Erythroblast (primary cell): ENCODE results near the gene TAS2R60.
"Not testable (repeated sequence)": the region's sequence is repeated elsewhere in the genome, so short reads cannot be mapped to it uniquely, and the experiment has no call there.

Source experiments
- DNase-seq, 2 experiments: peaks; one replicate each; lab custom pipeline; 2025; lab: John Stamatoyannopoulos, UW
- GATA1 ChIP-seq: IDR thresholded peaks from 2 replicates; pipeline ENCODE4 v1.6.1; 2011; ENCODE audit warnings: low read depth, mild to moderate bottlenecking, control low read depth, low read length, moderate library complexity
- POLR2A ChIP-seq: IDR thresholded peaks from 2 replicates; pipeline ENCODE4 v1.6.1; 2011; ENCODE audit warnings: mild to moderate bottlenecking, low read length

TAS2R60 gene

DNA sequence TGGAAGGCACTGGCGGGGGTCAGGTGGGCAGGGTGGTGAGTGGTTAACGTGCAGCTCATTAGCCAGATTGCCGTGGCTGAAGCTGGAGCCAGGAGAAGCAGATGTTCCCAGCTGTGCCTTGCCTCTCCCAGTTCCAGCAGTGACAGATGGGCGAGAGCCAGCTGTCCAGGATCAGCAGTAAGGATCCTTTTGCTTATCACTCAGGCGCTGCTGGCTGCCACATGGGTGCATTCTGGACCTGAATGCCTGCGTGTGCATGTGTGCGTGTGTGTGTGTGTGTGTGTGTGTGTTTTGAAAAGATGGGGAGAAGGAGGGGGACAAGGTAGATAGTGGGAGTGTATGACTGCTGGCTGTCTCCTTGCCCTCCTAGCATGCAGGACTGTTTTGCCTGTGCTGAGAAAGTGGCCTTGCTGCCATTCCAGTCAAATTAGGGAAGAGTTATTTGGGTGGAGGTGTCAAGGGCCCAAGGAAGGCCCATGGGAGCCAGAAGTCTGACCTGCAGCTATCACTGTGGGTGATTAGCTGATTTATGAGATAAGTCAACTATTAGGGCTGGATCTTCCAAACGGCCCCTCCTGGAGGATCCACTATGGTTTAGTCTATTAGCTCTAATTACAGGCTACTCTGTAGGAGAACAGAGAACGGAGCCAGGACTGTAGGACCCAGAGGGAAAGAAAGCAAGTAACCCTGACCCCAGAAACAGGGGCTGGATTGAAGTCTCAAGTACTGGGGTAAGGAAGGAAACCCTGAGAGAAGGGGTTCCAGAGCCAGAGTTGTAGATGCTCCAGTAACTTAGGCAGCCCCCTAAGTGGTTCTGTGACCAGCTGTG is 37.9 kb upstream of the TAS2R60 start:
- TF ChIP-seq POLR2A: no peak
- no peak for TF ChIP-seq GATA1

DNA sequence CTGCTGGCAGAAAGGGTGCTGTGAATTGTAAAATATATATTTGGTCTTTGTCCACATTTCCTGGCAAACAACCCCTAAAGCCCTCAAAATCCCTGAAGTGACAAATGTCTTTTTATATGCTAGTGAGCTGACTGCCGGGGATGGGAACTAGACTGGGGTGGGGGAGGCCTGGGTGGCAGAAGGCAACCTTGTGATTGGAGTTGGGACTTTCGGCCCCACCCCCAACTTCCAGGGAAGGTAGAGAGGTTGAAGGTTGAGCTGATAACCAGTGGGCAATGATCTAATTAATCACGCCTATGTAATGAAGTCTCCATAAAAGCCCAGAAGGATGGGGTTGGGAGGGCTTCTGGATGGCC is 37.3 kb upstream of the TAS2R60 start:
- DNase-seq: no peak

More for the DNA sequence above, 37.9 kb upstream of the TAS2R60 start:
- no peak for DNase-seq

DNA sequence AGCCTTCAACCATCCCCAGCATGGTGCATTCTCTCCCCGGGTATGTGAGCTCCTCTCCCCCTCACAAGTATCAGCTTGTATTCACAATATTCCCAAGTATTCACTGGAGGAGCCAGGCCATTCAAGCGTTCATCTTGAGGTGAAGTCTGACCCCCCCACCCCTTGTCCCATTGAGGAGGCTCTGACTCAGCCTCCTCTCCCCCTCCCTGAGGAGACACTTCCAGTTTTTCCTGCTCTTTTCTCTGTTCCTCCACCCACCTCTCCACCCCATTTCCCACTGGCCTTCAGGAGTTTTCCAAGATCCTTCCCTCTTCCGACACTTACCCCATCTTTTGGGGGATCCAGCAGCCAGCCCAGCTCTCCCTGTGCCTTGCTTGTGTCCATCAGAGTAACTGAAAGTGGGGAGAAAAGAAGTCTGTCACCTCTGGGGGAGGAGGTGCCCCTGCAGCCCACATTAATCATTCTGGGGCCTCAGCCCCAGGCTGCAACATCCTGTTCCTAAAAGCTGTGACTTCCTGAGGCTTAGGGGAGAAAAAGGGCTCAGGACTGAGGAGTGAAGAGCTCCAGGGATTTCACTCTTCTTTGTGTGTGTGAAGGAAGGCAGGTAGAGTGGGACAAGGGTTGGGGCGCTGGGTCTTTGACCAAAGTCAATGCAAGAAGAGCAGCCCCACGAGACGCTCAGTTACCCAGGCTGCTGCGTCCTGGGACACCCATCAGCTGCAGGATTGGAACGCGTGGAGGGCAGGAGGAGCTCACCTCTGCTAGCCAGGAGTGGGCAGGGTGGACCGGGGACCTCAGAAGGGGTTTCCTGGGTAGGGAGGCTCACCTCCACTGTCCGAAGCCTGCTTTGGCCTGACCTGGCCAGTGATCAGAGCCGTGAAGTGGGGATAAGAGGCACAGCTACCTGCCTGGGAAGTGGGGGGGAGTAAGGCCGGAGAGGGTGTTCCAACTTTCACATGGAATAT is 35.7 kb upstream of the TAS2R60 start:
- no peak for TF ChIP-seq POLR2A
- TF ChIP-seq GATA1: no peak
- no peak for DNase-seq

More for the DNA sequence above, 37.3 kb upstream of the TAS2R60 start:
- TF ChIP-seq POLR2A: no peak
- no peak for TF ChIP-seq GATA1

DNA sequence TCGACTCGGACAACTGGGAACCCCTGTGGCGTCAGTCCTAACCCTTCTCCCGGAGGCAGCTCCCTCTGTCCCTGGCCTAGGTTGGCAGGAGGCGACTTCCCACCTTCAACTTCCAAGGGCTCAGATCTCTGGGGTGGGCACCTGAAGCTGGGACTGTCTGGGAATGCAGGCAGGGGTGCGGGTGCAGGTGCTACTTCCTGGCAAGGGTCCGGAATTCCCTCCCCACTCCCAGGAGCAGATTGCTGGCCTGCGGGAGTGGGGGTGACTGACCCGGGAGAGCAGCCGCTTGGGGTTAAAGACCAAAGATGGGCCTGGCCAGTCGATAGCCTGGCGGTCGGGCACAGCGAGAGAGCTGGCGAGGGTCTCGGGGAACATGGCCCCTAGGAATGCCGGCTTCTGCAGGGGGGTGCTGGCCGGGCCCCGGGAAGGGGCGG is 35.0 kb upstream of the TAS2R60 start:
- DNase-seq: no peak
- TF ChIP-seq POLR2A (no peak), GATA1 (no peak)

DNA sequence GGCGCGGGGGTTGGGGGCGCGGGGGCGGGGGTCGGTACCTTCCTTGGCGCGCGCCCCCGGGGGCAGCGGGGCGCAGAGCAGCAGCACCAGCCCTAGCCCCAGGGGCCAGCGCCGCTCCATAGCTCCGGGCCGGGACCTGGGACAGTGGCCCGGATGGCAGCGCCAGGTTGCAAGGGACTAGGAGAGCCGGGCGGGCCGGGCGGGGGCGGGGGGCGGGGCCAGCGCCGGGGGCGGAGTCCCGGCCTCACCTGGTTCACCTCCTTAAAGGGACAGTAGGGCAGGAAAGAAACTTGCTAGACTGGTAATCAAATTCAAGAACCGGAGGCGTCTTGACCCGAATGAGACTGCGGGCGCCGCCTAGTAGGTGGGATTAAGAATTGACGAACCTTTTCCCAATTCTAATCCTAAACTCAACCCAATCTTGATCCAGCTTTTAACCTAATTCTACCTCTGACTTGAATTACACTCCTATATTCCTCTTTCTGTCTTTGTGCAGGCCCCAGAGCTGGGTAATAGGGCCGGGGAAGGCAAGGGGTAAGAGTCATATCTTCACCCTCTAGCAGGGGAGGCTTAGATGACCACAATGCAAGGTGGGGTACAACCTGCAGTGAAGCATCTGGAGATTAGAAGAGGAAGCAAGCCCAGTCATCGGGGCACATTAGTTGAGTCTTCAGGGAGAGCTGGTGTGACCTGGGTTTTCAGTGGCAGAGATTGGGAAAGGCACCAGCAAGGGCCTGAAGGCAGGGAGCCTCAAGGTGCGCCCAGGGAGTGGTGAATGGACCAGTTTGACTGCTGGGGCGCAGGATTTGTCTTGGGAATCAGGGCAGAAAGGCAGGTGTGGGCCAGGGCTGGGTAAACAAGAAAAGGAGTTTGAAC is 34.3 kb upstream of the TAS2R60 start, which contains the start of gene EPHA1:
Gene EPHA1 (minus strand): TSS at position 171 of the 876 bp plus-strand sequence. CDS start 51 bp downstream, at position 120.
- TF ChIP-seq POLR2A: no peak
- no peak for TF ChIP-seq GATA1
- peak in 1 of 2 experiments; percentile 10 for DNase-seq

DNA sequence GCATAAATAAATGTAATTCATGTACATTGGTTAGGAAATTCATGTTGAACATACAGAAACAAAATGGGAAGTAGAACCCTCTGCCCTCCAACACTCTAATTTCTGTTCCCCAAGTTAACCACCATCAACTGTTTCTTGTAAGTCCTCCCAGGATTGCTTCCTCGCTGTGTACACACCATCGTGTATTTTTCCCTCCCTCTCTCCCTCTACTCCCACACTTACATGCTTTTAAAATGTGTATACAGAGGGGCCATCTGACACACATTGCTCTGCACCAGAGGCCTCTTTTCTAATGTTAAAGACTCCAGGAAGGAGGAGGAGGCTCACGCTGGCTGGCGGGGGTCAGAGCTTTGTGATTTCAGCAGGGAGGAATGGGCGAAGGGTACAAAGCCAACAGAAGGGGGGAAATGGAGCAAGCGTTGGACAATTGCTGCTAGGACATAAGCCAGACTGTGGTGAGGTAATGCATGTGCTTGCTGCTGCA is 32.7 kb upstream of the TAS2R60 start:
- DNase-seq: no peak
- no peak for TF ChIP-seq GATA1
- TF ChIP-seq POLR2A: no peak

DNA sequence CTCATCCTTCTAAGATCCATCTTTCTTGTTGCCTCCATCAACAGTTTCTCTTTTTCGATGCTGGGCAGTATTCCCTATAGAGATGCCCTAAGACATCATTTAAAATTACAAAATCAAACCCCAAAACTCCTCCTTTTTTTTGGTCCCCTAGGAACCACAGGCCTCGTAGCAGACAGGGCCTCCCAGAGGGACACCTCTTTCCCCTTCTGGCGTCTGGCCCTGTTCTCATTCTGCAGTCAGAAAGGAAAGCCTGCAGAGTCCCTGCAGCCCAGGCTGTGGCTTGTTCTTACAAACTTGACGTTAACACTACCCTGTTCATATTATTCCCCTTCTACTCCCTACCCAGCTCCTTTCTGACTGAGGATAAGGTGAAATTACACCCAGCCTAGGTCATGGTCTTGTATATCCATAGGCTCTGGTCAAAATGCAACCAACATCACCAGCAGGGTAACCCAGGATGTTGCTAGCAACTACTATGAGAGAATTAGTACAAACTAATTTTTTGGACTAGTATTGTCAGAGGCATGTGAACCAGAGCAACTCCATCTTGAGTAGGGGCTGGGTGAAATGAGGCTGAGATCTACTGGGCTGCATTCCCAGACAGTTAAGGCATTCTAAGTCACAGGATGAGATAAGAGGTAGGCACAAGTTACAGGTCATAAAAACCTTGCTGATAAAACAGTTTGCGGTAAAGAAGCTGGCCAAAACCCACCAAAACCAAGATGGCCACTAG is 31.1 kb upstream of the TAS2R60 start:
- DNase-seq: no peak
- TF ChIP-seq POLR2A (no peak), GATA1 (no peak)

DNA sequence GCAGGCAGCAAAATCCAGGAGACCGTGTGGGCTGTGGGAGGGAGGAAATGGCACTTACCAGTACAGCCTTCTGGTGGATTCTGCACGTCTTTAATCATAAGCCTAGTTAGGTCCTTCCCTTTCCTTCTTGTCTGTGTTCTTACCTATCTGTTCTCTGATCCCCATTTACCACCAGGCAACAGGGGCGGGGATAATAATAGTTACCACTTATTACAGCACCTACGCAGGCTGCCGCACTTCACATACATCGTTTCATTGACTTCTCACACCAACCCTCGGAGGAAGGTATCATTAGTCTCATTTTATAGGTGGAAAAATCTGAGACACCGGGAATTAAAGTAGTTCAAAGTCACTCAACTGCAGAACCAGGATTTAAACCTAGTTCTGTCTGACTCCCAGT is 30.1 kb upstream of the TAS2R60 start:
- DNase-seq: no peak
- TF ChIP-seq GATA1 (no peak), POLR2A (no peak)

DNA sequence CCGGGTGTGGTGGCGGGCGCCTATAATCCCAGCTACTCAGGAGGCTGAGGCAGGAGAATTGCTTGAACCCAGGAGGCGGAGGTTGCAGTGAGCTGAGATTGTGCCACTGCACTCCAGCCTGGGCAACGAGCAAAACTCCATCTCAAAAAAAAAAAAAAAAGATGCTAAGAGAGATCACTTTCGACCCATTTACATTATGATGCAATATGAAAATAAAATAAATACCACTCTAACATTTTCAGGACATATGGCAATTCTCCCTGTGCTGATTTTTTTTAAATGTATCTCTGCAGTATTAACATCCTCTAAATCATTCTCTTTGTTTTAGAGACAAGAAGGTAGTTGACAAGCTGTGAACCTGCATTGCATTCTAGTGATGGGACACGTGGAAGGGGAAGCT is 28.0 kb upstream of the TAS2R60 start:
- not testable (repeated sequence) for DNase-seq

DNA sequence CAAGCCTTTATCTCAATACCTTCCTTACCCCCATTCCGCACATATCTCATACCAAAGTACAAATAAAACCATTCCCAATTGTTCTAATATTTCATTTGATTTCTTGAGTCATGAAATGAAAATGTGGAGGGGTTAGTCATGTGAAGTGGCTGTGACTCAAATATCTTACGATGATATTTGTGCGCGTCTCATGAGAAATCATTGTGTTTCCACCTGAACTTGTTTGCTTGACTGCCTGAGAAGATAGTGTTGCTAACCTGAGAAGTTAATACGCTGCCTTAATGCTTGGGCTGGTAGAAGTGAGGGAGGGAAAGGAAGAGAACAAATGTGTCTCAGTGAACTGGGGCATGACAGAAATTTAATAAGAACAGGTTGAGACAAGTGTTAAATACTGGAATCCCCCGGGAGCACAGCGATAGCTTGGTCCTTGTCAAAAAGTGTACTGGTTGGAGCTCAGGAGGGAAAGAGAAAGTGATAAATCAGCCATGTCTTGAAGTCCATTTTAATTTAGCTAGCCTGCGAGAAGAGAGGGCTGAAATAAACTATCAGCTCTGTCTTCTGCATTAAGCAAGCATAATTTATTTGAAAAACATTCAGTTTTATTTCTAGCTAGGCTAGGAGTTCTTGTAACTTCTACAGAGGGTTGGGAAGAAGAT is 27.4 kb upstream of the TAS2R60 start:
- TF ChIP-seq POLR2A: no peak
- no peak for DNase-seq

DNA sequence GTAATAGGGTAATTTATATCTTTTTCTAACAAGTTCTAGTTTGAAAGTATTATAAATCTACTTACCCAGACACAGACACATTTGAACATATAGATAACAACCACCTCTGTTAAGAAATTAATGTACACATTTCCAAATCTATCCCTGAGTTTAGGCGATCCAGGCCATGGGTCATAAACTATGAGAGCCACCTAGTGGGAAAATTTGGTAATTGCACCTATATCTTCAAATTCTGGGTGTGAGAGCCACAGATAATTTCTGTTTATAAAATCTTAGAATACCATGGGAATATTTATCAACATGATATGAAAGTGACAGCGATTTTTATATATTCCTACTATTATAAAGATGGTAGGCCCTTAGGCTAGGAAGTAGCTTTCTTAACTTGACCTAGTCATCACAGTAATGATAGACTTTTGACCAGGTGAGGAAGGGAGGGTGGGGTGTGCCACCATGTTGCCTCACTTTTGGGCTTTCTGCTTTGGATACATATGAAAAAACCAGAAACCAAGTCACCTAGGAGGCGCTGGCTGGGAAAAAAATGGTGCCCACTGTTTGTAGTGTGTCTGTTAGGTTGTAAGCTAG is 26.6 kb upstream of the TAS2R60 start:
- DNase-seq: peak; percentile 28 to 64
- TF ChIP-seq POLR2A (no peak), GATA1 (no peak)
